ENCODE measurements around the gene NFE2L2.

GRCh38 chr2:177246000-177246399, 18.5 kb downstream of the NFE2L2 start:
- no peak for TF ChIP-seq CTCF (IDR thresholded peaks at IDR 0.05; ENCODE audit: low read length)
- TF ChIP-seq EZH2 (IDR thresholded peaks at IDR 0.05; ENCODE audit: borderline replicate concordance, low read length) = no peak

Data from OCI-LY1 (cell line).